IMR-90 (cell line): ENCODE data around the gene NOS1. TPM values are rescaled to one million over a fixed set of nuclear protein-coding genes. Genes with fewer than 3 reads are reported as not detected.

Experiments used
- ATAC-seq: fragments of 200-7000 bp; cut with Tn5 transposase; 2 replicates; pipeline ENCODE4 v1.9.1; 2020; ENCODE audit warnings: low read depth, mild to moderate bottlenecking, moderate library complexity
- BruUV-seq: library from RNA; stranded (reverse); fragments of 400-500 nt; replicated peaks from 2 replicates; lab custom pipeline; 2021; lab: Mats Ljungman, UMichigan
- CTCF ChIA-PET: fragments of 300-600 bp; formaldehyde crosslinking; extraction: SDS; loops from one replicate; lab custom pipeline; 2021; ENCODE audit warnings: antibody characterized with exemption; lab: Yijun Ruan, JAX
- POLR2A ChIA-PET: fragments of 300-600 bp; sonication (Branson Sonifier 250); formaldehyde crosslinking; loops from one replicate; lab custom pipeline; 2022; ENCODE audit warnings: antibody characterized with exemption; ENCODE audit not compliant: unreplicated experiment; lab: Charles Lee
- DNase-seq: peaks from one replicate; pipeline ENCODE4 v3.0.0; 2013
- H2AFZ ChIP-seq: replicated peaks from 2 replicates; pipeline ENCODE3; 2013; ENCODE audit warnings: low read length, mild to moderate bottlenecking; ENCODE audit not compliant: poor library complexity
- H2AK5ac ChIP-seq: 2 replicates; pipeline ENCODE4 v1.6.1; 2013; ENCODE audit warnings: low read depth, low read length, inconsistent platforms
- H2AK9ac ChIP-seq: replicated peaks from 2 replicates; pipeline ENCODE3; 2013; ENCODE audit warnings: mild to moderate bottlenecking, low read depth, low read length, moderate library complexity; ENCODE audit not compliant: poor library complexity
- H2BK120ac ChIP-seq: 2 replicates; pipeline ENCODE4 v1.6.1; 2013; ENCODE audit warnings: low read depth, low read length, inconsistent platforms
- H2BK15ac ChIP-seq: 3 replicates; pipeline ENCODE4 v1.6.1; 2013; ENCODE audit warnings: low read depth, low read length, inconsistent platforms
- H2BK20ac ChIP-seq: 2 replicates; pipeline ENCODE4 v1.6.1; 2013; ENCODE audit warnings: low read depth, mild to moderate bottlenecking, inconsistent platforms, low read length, moderate library complexity
- H2BK5ac ChIP-seq: 2 replicates; pipeline ENCODE4 v1.6.1; 2013; ENCODE audit warnings: mild to moderate bottlenecking, low read depth, low read length, inconsistent platforms; ENCODE audit not compliant: poor library complexity, severe bottlenecking
- H3K14ac ChIP-seq: replicated peaks from 2 replicates; pipeline ENCODE4 v1.6.1; 2013; ENCODE audit warnings: low read depth, low read length, inconsistent platforms
- H3K18ac ChIP-seq: 2 replicates; pipeline ENCODE4 v1.6.1; 2013; ENCODE audit warnings: low read depth, low read length, control low read depth
- H3K23ac ChIP-seq: 2 replicates; pipeline ENCODE4 v1.6.1; 2013; ENCODE audit warnings: low read depth, low read length, inconsistent platforms
- H3K27ac ChIP-seq: 2 replicates; pipeline ENCODE4 v1.5.1; 2013; ENCODE audit warnings: mild to moderate bottlenecking, control low read depth, low read length; ENCODE audit not compliant: insufficient read depth
- H3K27me3 ChIP-seq: 2 replicates; pipeline ENCODE4 v1.6.1; 2013; ENCODE audit warnings: low read length; ENCODE audit not compliant: control insufficient read depth, insufficient read depth
- H3K36me3 ChIP-seq: 2 replicates; pipeline ENCODE4 v1.6.1; 2013; ENCODE audit warnings: low read length, mixed read lengths; ENCODE audit not compliant: control insufficient read depth, insufficient read depth
- H3K4ac ChIP-seq: 2 replicates; pipeline ENCODE4 v1.6.1; 2013; ENCODE audit warnings: low read depth, low read length, inconsistent platforms
- H3K4me1 ChIP-seq: 2 replicates; pipeline ENCODE4 v1.6.1; 2013; ENCODE audit warnings: low read length, mixed read lengths; ENCODE audit not compliant: control insufficient read depth, insufficient read depth
- H3K4me2 ChIP-seq: 2 replicates; pipeline ENCODE4 v1.6.1; 2013; ENCODE audit warnings: low read depth, mild to moderate bottlenecking, control low read depth, low read length, moderate library complexity
- H3K4me3 ChIP-seq: 2 replicates; pipeline ENCODE4 v1.5.1; 2013; ENCODE audit warnings: low read depth, mild to moderate bottlenecking, control low read depth, low read length, moderate library complexity; ENCODE audit not compliant: insufficient read depth
- H3K56ac ChIP-seq: 2 replicates; pipeline ENCODE4 v1.6.1; 2013; ENCODE audit warnings: low read length, inconsistent platforms; ENCODE audit not compliant: insufficient read depth; ENCODE audit errors: extremely low read depth
- H3K79me1 ChIP-seq, 2 experiments: 2 replicates each; pipeline ENCODE4 v1.6.1; 2013; ENCODE audit warnings: low read length in 2 of 2, inconsistent platforms in 1 of 2, low read depth in 1 of 2
- H3K9ac ChIP-seq: 2 replicates; pipeline ENCODE4 v1.6.1; 2013; ENCODE audit warnings: low read depth, low read length, control low read depth
- H3K9me1 ChIP-seq: 2 replicates; pipeline ENCODE4 v1.6.1; 2013; ENCODE audit warnings: low read length, inconsistent platforms; ENCODE audit not compliant: insufficient read depth
- H3K9me3 ChIP-seq: 2 replicates; pipeline ENCODE4 v1.6.1; 2013; ENCODE audit warnings: low read length; ENCODE audit not compliant: control insufficient read depth, insufficient read depth
- H4K20me1 ChIP-seq: 2 replicates; pipeline ENCODE4 v1.6.1; 2013; ENCODE audit warnings: low read length, inconsistent platforms; ENCODE audit not compliant: insufficient read depth
- H4K5ac ChIP-seq: 2 replicates; pipeline ENCODE4 v1.6.1; 2013; ENCODE audit warnings: mild to moderate bottlenecking, low read depth, low read length, control low read depth
- H4K8ac ChIP-seq, 2 experiments: 2 replicates each; pipeline ENCODE4 v1.6.1; 2013; ENCODE audit warnings: low read depth in 2 of 2, low read length in 2 of 2, control low read depth in 1 of 2, inconsistent platforms in 1 of 2
- H4K91ac ChIP-seq: 2 replicates; pipeline ENCODE4 v1.6.1; 2013; ENCODE audit warnings: low read depth, low read length, inconsistent platforms; ENCODE audit not compliant: insufficient read depth
- BHLHE40 ChIP-seq: fragments of 150-350 bp; IDR thresholded peaks from 2 replicates; pipeline ENCODE4 v1.6.1; 2016; ENCODE audit warnings: mild to moderate bottlenecking, low read depth, low read length
- CHD1 ChIP-seq: IDR thresholded peaks from 2 replicates; pipeline ENCODE4 v1.6.1; 2012; ENCODE audit warnings: low read depth, low read length, improper control_type of control experiment
- ELK1 ChIP-seq: fragments of 150-350 bp; IDR thresholded peaks from 2 replicates; pipeline ENCODE4 v1.6.1; 2016; ENCODE audit warnings: low read depth, mild to moderate bottlenecking, low read length, moderate library complexity, borderline replicate concordance
- FOS ChIP-seq: fragments of 150-350 bp; IDR thresholded peaks from 2 replicates; pipeline ENCODE4 v1.6.1; 2016; ENCODE audit warnings: low read depth, low read length
- MAZ ChIP-seq: IDR thresholded peaks from 2 replicates; pipeline ENCODE4 v1.6.1; 2012; ENCODE audit warnings: low read depth, mild to moderate bottlenecking, low read length, improper control_type of control experiment, moderate library complexity, borderline replicate concordance
- RCOR1 ChIP-seq: IDR thresholded peaks from 2 replicates; pipeline ENCODE4 v1.6.1; 2012; ENCODE audit warnings: mild to moderate bottlenecking, low read length, improper control_type of control experiment; ENCODE audit not compliant: insufficient replicate concordance
- WGBS, 2 experiments: methylation state at CpG; one replicate each; pipeline versions ENCODE4 v1.1.5 to v1.1.7; 2013; ENCODE audit warnings: missing lambda C conversion rate in 2 of 2; ENCODE audit not compliant: insufficient read length in 1 of 2; ENCODE audit errors: extremely low coverage in 2 of 2; 5-methylcytosine and 5-hydroxymethylcytosine counted together
- dilution Hi-C: fragments of 300-500 bp; cut with HindIII; formaldehyde crosslinking; loops from one replicate; pipeline ENCODE4 v1.14.3; 2018; ENCODE audit warnings: low sequenced_read_pairs; ENCODE audit not compliant: unreplicated experiment
- in situ Hi-C: fragments of 300-500 bp; cut with MboI; formaldehyde crosslinking; loops from 3 replicates; pipeline ENCODE4 v1.14.3; 2019; ENCODE audit warnings: low sequenced_read_pairs, inconsistent platforms, mixed read lengths
- intact Hi-C: fragments of 100-400 bp; cut with micrococcal nuclease; formaldehyde crosslinking; loops from 2 replicates; pipeline ENCODE4 v1.10.0; 2022
- polyA plus RNA-seq, 3 experiments: library from polyadenylated mRNA; depleted of rRNA; stranded (reverse); fragments of >200 nt; gene quantifications; 2 replicates each; pipeline ENCODE4 v1.2.3, GENCODE V29; 2012; ENCODE audit warnings: low replicate concordance in 1 of 3
- total RNA-seq: library from RNA; depleted of rRNA; stranded (reverse); fragments of >200 nt; gene quantifications from 2 replicates; pipeline ENCODE4 v1.2.3, GENCODE V29; 2012

The NOS1 gene
- total and polyA plus RNA-seq, 2 of the 4 experiments (the other 2 are of a cell fraction), result 0.09 TPM; not detected in 1

GRCh38 chr12:117316336-117316735, 45.1 kb downstream of the NOS1 start:
- no peak overlapping the region for H2BK15ac ChIP-seq
- H2AK9ac ChIP-seq, result no peak overlapping the region
- no peak overlapping the region for H4K8ac ChIP-seq
- no peak overlapping the region for H3K4me2 ChIP-seq
- POLR2A ChIA-PET, result no interaction called here
- no peak overlapping the region for H3K14ac ChIP-seq
- no peak for TF ChIP-seq ELK1
- TF ChIP-seq FOS, result no peak
- no peak for TF ChIP-seq RCOR1
- TF ChIP-seq MAZ, result no peak
- TF ChIP-seq CHD1, result no peak
- TF ChIP-seq BHLHE40, result no peak
- dilution Hi-C loops, result no loop called here
- ATAC-seq, result no peak
- no peak overlapping the region for H2BK20ac ChIP-seq
- no peak overlapping the region for H3K4ac ChIP-seq
- BruUV-seq, result no TSS peak
- H4K5ac ChIP-seq, result no peak overlapping the region
- WGBS, 2 experiments, result no CpG with 5 or more reads among the region's 6 CpGs
- H3K36me3 ChIP-seq, result no peaks in the 10 kb centered on the region
- H3K9me3 ChIP-seq, result peaks cover 33% of the 10 kb centered on the region
- no peak overlapping the region for H3K27ac ChIP-seq
- no peaks in the 10 kb centered on the region for H3K79me1 ChIP-seq
- no peak overlapping the region for H3K56ac ChIP-seq
- in situ Hi-C loops, result no loop called here
- no peak for DNase-seq
- H3K18ac ChIP-seq, result no peak overlapping the region
- no peak overlapping the region for H3K4me3 ChIP-seq
- H3K9me1 ChIP-seq, result no peaks in the 10 kb centered on the region
- CTCF ChIA-PET, result no interaction called here
- H4K91ac ChIP-seq, result no peak overlapping the region
- no peaks in the 10 kb centered on the region for H4K20me1 ChIP-seq
- no peaks in the 10 kb centered on the region for H3K4me1 ChIP-seq
- intact Hi-C loops, result no loop called here
- no peaks in the 10 kb centered on the region for H3K27me3 ChIP-seq
- no peak overlapping the region for H3K9ac ChIP-seq
- H2AK5ac ChIP-seq, result no peak overlapping the region
- no peak overlapping the region for H2AFZ ChIP-seq
- H2BK120ac ChIP-seq, result no peak overlapping the region
- H3K23ac ChIP-seq, result no peak overlapping the region
- no peak overlapping the region for H2BK5ac ChIP-seq
